ENCODE data around the gene DOLPP1. TPM values are rescaled to one million over a fixed set of nuclear protein-coding genes. Genes with fewer than 3 reads are reported as not detected.

Gene DOLPP1
- total and polyA plus RNA-seq, 2 of the 8 experiments (the other 6 are each of a cell fraction or from before 2014, with no cell fraction given): 36.0 to 45.3 TPM

DNA sequence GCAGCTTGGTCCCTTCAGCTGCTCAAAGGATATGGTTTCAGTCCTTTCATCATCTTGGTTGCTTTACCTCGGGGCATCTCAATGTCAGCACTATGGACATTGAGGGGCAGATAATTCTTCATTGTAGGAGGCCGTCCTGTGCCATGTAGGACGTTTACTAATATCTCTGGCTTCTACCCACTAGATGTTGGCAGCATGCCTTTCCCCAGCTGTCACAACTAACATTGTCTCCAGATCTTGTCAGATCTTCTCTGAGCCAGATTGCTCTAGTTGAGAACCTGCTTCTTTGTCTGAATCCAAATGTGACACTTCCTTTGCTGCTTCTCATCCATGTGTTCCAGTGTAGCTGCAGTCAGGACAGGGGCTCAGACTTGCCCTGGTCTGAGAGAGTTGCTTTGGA is 40.6 kb downstream of the DOLPP1 start:
- Histone ChIP-seq H3K27ac (ENCODE audit: low read depth, low read length) (no peak overlapping the region), H2BK5ac (ENCODE audit: low read depth, low read length) (no peak overlapping the region), H3K27me3 (replicated peaks in 1 of 4; ENCODE audit: control insufficient read depth in 3 of 4, extremely low read depth in 1 of 4, insufficient read depth in 3 of 4, low read length in 3 of 4) (no peaks in the 10 kb centered on the region), H4K5ac (ENCODE audit: insufficient read length, low read depth, low read length) (no peak overlapping the region), H3K4ac (replicated peaks; ENCODE audit: insufficient read length, low read depth, low read length) (no peak overlapping the region), H3K23me2 (ENCODE audit: low read depth, low read length) (no peaks in the 10 kb centered on the region), H3K56ac (replicated peaks; ENCODE audit: insufficient read length, low read depth, low read length) (no peak overlapping the region), H4K20me1 (replicated peaks in 1 of 2; ENCODE audit: control insufficient read depth in 1 of 2, insufficient read depth in 2 of 2, low read length in 2 of 2) (peaks cover 0 to 4% of the 10 kb centered on the region in 2 experiments), H4K91ac (replicated peaks; ENCODE audit: insufficient read length, low read length) (no peak overlapping the region), H3K18ac (ENCODE audit: extremely low read depth, low read length) (no peak overlapping the region), H2AFZ (ENCODE audit: low read length) (no peak overlapping the region), H2AK5ac (ENCODE audit: low read depth, low read length) (no peak overlapping the region), H2BK12ac (ENCODE audit: low read depth, low read length) (no peak overlapping the region), H2BK20ac (ENCODE audit: low read length) (no peak overlapping the region), H3K9ac (replicated peaks in 1 of 4; ENCODE audit: extremely low read depth in 1 of 4, low read depth in 3 of 4, low read length in 3 of 4) (no peak overlapping the region), H3K36me3 (ENCODE audit: control insufficient read depth in 2 of 4, insufficient read depth in 4 of 4, low read length in 3 of 4) (peaks cover 9 to 41% (median 22%) of the 10 kb centered on the region in 4 experiments; a peak in 5 of 8 replicates), H2BK120ac (replicated peaks; ENCODE audit: low read depth, low read length) (no peak overlapping the region), H3K79me2 (ENCODE audit: control insufficient read depth in 1 of 2, insufficient read depth in 2 of 2, low read length in 2 of 2) (peaks cover 3 to 42% of the 10 kb centered on the region in 2 experiments; a peak in 2 of 4 replicates), H3K9me3 (ENCODE audit: insufficient read depth in 2 of 2, low read depth in 1 of 2, low read length in 1 of 2) (no peaks in the 10 kb centered on the region), H2BK15ac (ENCODE audit: low read length) (no peak overlapping the region), H3K23ac (ENCODE audit: insufficient read length) (no peak overlapping the region), H4K8ac (ENCODE audit: extremely low read depth, insufficient read depth, low read length) (no peak overlapping the region), H3K79me1 (ENCODE audit: low read depth, low read length) (peaks cover 11% of the 10 kb centered on the region; the same call in 1 of the 2 replicates), H3K4me2 (ENCODE audit: insufficient read depth in 1 of 2, low read depth in 2 of 2, low read length in 2 of 2) (no peak overlapping the region), H3K4me3 (ENCODE audit: extremely low read depth in 1 of 4, insufficient read depth in 2 of 4, low read depth in 3 of 4, low read length in 4 of 4) (no peak overlapping the region), H3K4me1 (replicated peaks in 1 of 4; ENCODE audit: control insufficient read depth in 3 of 4, insufficient read depth in 4 of 4, low read length in 3 of 4) (peaks cover 0 to 8% (median 0%) of the 10 kb centered on the region in 4 experiments; a peak in 3 of 7 replicates), H3K14ac (ENCODE audit: insufficient read length) (no peak overlapping the region)
- DNase-seq (ENCODE audit: low read depth in 1 of 2, low spot score in 2 of 2) (no peak), FAIRE-seq (no peak)
- POLR2A ChIA-PET (ENCODE audit: partially characterized antibody): interaction anchor here (1.4 to 3.1 kb wide), 2 partner anchors 9 to 19 kb away, joined by 3 to 11 read pairs; partner anchors contain the start of gene PTPA
- CTCF ChIA-PET (ENCODE audit: partially characterized antibody): interaction anchor here (1.2 to 1.3 kb wide), 2 partner anchors 10 to 503 kb away, joined by 3 to 5 read pairs; no protein-coding TSS in a partner anchor
- 93% methylated on average over 3 of the region's 3 CpGs; no CpG with 5 or more reads in 1 of the 2 experiments for WGBS, 2 experiments (ENCODE audit: extremely low coverage in 1 of 2, insufficient coverage in 1 of 2, insufficient read length in 1 of 2, insufficient replicate concordance in 2 of 2, low coverage in 1 of 2, low lambda C conversion rate in 2 of 2, missing lambda C conversion rate in 1 of 2)
- TF ChIP-seq NRF1 (IDR thresholded peaks at IDR 0.05; ENCODE audit: low read depth, low read length) (no peak), RNF2 (IDR thresholded peaks at IDR 0.05; ENCODE audit: borderline replicate concordance, low read depth, low read length, missing control alignments, poor library complexity, severe bottlenecking) (no peak), CHD1 (IDR thresholded peaks at IDR 0.05; ENCODE audit: low read depth, low read length) (no peak), TCF12 (IDR thresholded peaks at IDR 0.05; ENCODE audit: low read depth, low read length) (no peak), CHD2 (IDR thresholded peaks at IDR 0.05; ENCODE audit: low read length) (no peak)

All from H1 (cell line).